HepG2 (cell line): ENCODE data around the gene NME1. TPM values are rescaled to one million over a fixed set of nuclear protein-coding genes. Genes with fewer than 3 reads are reported as not detected.

Experiments used
- ATAC-seq: fragments of 200-7000 bp; cut with Tn5 transposase; 3 replicates; pipeline ENCODE4 v1.9.1; 2020; ENCODE audit warnings: mild to moderate bottlenecking, moderate library complexity
- BruUV-seq: library from RNA; stranded (reverse); fragments of 400-500 nt; replicated peaks from 2 replicates; lab custom pipeline; 2021; lab: Mats Ljungman, UMichigan
- CTCF ChIA-PET: fragments of 300-600 bp; formaldehyde crosslinking; extraction: SDS; loops from one replicate; lab custom pipeline; 2021; ENCODE audit warnings: low total read pairs, inconsistent platforms, low intra/inter-chr PET ratio; lab: Yijun Ruan, JAX
- POLR2A ChIA-PET: fragments of 350-600 bp; sonication (Branson Sonifier 250); formaldehyde crosslinking; loops from one replicate; lab custom pipeline; 2020; ENCODE audit warnings: antibody characterized with exemption, inconsistent platforms; lab: Yijun Ruan, JAX
- DNase-seq: peaks from one replicate; pipeline ENCODE4 v3.0.0-alpha.2; 2015; ENCODE audit warnings: low spot score
- FAIRE-seq: peaks from 3 replicates; lab custom pipeline; 2011; peaks lifted over from hg19 to GRCh38; lab: Jason Lieb, UNC
- H2AFZ ChIP-seq: one replicate; pipeline ENCODE4 v1.6.1; 2011; ENCODE audit warnings: low read length, inconsistent platforms
- H3K27ac ChIP-seq: fragments of 300-600 bp; 3 replicates; pipeline ENCODE4 v1.8.0; 2011; ENCODE audit warnings: mixed run types, mild to moderate bottlenecking, mixed read lengths, low read length, inconsistent platforms; ENCODE audit not compliant: insufficient read depth; ENCODE audit errors: extremely low read length
- H3K27me3 ChIP-seq, 2 experiments: fragments of 200-600 bp in 1 of 2; 2 replicates in 1 of 2; 3 replicates in 1 of 2; pipeline versions ENCODE4 v1.6.0 to v1.8.0; 2011; ENCODE audit warnings: low read length in 2 of 2, mild to moderate bottlenecking in 2 of 2, moderate library complexity in 2 of 2, inconsistent platforms in 1 of 2; ENCODE audit not compliant: insufficient read depth in 2 of 2, control insufficient read depth in 1 of 2
- H3K36me3 ChIP-seq, 2 experiments: fragments of 200-600 bp in 1 of 2; replicated peaks in 1 of 2; 2 replicates in 1 of 2; 3 replicates in 1 of 2; pipeline versions ENCODE4 v1.5.1 to v1.8.0; 2011; ENCODE audit warnings: low read length in 2 of 2, inconsistent platforms in 1 of 2; ENCODE audit not compliant: insufficient read depth in 2 of 2, control insufficient read depth in 1 of 2
- H3K4me1 ChIP-seq: 2 replicates; pipeline ENCODE4 v1.5.1; 2012; ENCODE audit warnings: low read length, inconsistent platforms; ENCODE audit not compliant: insufficient read depth
- H3K4me2 ChIP-seq: 2 replicates; pipeline ENCODE4 v1.6.0; 2011; ENCODE audit warnings: low read depth, low read length, inconsistent platforms
- H3K4me3 ChIP-seq, 3 experiments: fragments of 200-600 bp in 1 of 3; sonication (generic), shearing (Covaris generic) in 1 of 3; replicated peaks in 1 of 3; 2 replicates each; pipeline ENCODE4 v1.5.1; 2011 to 2016; ENCODE audit warnings: low read length in 3 of 3, inconsistent platforms in 2 of 3, low read depth in 2 of 3, mild to moderate bottlenecking in 2 of 3, control low read depth in 1 of 3, mixed read lengths in 1 of 3; ENCODE audit not compliant: insufficient read depth in 1 of 3
- H3K79me2 ChIP-seq: one replicate; pipeline ENCODE4 v1.6.1; 2011; ENCODE audit warnings: low read length, inconsistent platforms; ENCODE audit not compliant: insufficient read depth
- H3K9ac ChIP-seq: 2 replicates; pipeline ENCODE4 v1.6.0; 2011; ENCODE audit warnings: mild to moderate bottlenecking, low read depth, low read length, inconsistent platforms; ENCODE audit not compliant: insufficient read depth
- H3K9me3 ChIP-seq: 2 replicates; pipeline ENCODE4 v1.5.1; 2012; ENCODE audit warnings: mild to moderate bottlenecking, low read length
- H4K20me1 ChIP-seq: 2 replicates; pipeline ENCODE4 v1.6.0; 2011; ENCODE audit warnings: inconsistent platforms, mild to moderate bottlenecking, low read length, moderate library complexity; ENCODE audit not compliant: insufficient read depth
- FOSL1 ChIP-seq: sonication (generic); formaldehyde crosslinking; IDR thresholded peaks from 2 replicates; pipeline ENCODE4 v1.9.0; 2021; ENCODE audit warnings: missing genetic modification reagents, borderline replicate concordance
- KAT7 ChIP-seq: IDR thresholded peaks from 2 replicates; pipeline ENCODE4 v1.6.1; 2018; ENCODE audit warnings: borderline replicate concordance, missing compliant biosample characterization
- MAFF ChIP-seq: IDR thresholded peaks from 2 replicates; pipeline ENCODE4 v1.6.1; 2011; ENCODE audit warnings: low read depth, low read length, improper control_type of control experiment
- MAFK ChIP-seq, 2 experiments: IDR thresholded peaks in 1 of 2; conservative IDR thresholded peaks in 1 of 2; 2 replicates each; pipeline ENCODE4 v1.6.1; 2011; ENCODE audit warnings: improper control_type of control experiment in 2 of 2, low read length in 2 of 2
- NFIB ChIP-seq: sonication (generic); formaldehyde crosslinking; IDR thresholded peaks from 2 replicates; pipeline ENCODE4 v1.9.0; 2021; ENCODE audit warnings: missing genetic modification reagents, mild to moderate bottlenecking, borderline replicate concordance
- NONO ChIP-seq, 2 experiments: fragments of 450-650 bp in 1 of 2; sonication (generic) in 1 of 2; formaldehyde crosslinking in 1 of 2; IDR thresholded peaks in 1 of 2; conservative IDR thresholded peaks in 1 of 2; 2 replicates each; pipeline versions ENCODE4 v1.6.1 to v1.8.0; 2017 to 2022; ENCODE audit warnings: mild to moderate bottlenecking in 1 of 2, missing genetic modification reagents in 1 of 2, moderate library complexity in 1 of 2
- SATB2 ChIP-seq: sonication (generic); formaldehyde crosslinking; IDR thresholded peaks from 2 replicates; pipeline ENCODE4 v1.5.0; 2020; ENCODE audit warnings: missing genetic modification reagents
- SP1 ChIP-seq, 2 experiments: fragments of 450-650 bp in 1 of 2; sonication (generic) in 1 of 2; formaldehyde crosslinking in 1 of 2; IDR thresholded peaks; 2 replicates each; pipeline versions ENCODE4 v1.4.0 to v1.6.1; 2016 to 2020; ENCODE audit warnings: missing genetic modification reagents in 1 of 2
- XRCC5 ChIP-seq: fragments of 200-400 bp; formaldehyde crosslinking; optimal IDR thresholded peaks from 2 replicates; pipeline ENCODE3; 2017; ENCODE audit warnings: mild to moderate bottlenecking, low read length
- ZC3H4 ChIP-seq: sonication (generic); formaldehyde crosslinking; IDR thresholded peaks from 2 replicates; pipeline ENCODE4 v1.4.0; 2020; ENCODE audit warnings: missing genetic modification reagents, borderline replicate concordance
- ZFYVE20 ChIP-seq: sonication (generic); formaldehyde crosslinking; IDR thresholded peaks from 2 replicates; pipeline ENCODE4 v1.8.0; 2023; ENCODE audit warnings: low read depth, mild to moderate bottlenecking, moderate library complexity, missing genetic modification reagents, borderline replicate concordance
- ZIK1 ChIP-seq: sonication (generic); formaldehyde crosslinking; IDR thresholded peaks from 2 replicates; pipeline ENCODE4 v1.5.0; 2020; ENCODE audit warnings: mild to moderate bottlenecking, low read depth, missing genetic modification reagents, borderline replicate concordance
- ZNF644 ChIP-seq: IDR thresholded peaks from 2 replicates; pipeline ENCODE4 v1.6.1; 2016; ENCODE audit warnings: low read depth
- ZNF737 ChIP-seq: sonication (generic); formaldehyde crosslinking; IDR thresholded peaks from 2 replicates; pipeline ENCODE4 v1.5.0; 2020; ENCODE audit warnings: missing genetic modification reagents, mild to moderate bottlenecking, borderline replicate concordance
- ZNF749 ChIP-seq: sonication (generic); formaldehyde crosslinking; IDR thresholded peaks from 2 replicates; pipeline ENCODE4 v1.8.0; 2022; ENCODE audit warnings: mild to moderate bottlenecking, missing genetic modification reagents, moderate library complexity, borderline replicate concordance
- WGBS: methylation state at CpG from one replicate; pipeline ENCODE4 v1.1.6; 2017; ENCODE audit warnings: low lambda C conversion rate; 5-methylcytosine and 5-hydroxymethylcytosine counted together
- in situ Hi-C: cut with HindIII; loops from 2 replicates; pipeline ENCODE4 v1.10.0; 2017; ENCODE audit warnings: low pct_unique_long_range_greater_than_20kb; ENCODE audit not compliant: extremely low pct_ligation_motif_present
- intact Hi-C: fragments of 100-400 bp; cut with micrococcal nuclease; formaldehyde crosslinking; loops from one replicate; pipeline ENCODE4 v1.10.0; 2022; ENCODE audit not compliant: unreplicated experiment
- polyA plus RNA-seq, 8 experiments: library from polyadenylated mRNA; depleted of rRNA in 3 of 8; stranded (reverse) in 7 of 8; unstranded in 1 of 8; fragments of >200 nt; fragmentation: Illumina TruSeq in 4 of 8; extraction: Trizol in 4 of 8; gene quantifications; 2 replicates each; pipeline versions ENCODE4 v1.2.1 to v1.2.3, GENCODE V29; 2011 to 2016; ENCODE audit warnings: low read depth in 4 of 8, missing spikeins in 1 of 8, mixed read lengths in 1 of 8; ENCODE audit not compliant: insufficient read depth in 1 of 8
- total RNA-seq, 5 experiments: library from RNA; depleted of rRNA; stranded (reverse); fragments of >200 nt; fragmentation: Illumina TruSeq; extraction: Trizol; gene quantifications; 2 replicates each; pipeline ENCODE4 v1.2.3, GENCODE V29; 2016; ENCODE audit warnings: low read depth in 1 of 5
- TF ChIP-seq, protein P1 (sequence below): sonication (generic); formaldehyde crosslinking; IDR thresholded peaks from 2 replicates; pipeline ENCODE4 v1.5.1; 2020; ENCODE audit warnings: mild to moderate bottlenecking, missing genetic modification reagents, moderate library complexity
- TF ChIP-seq, protein P2 (sequence below): sonication (generic); formaldehyde crosslinking; IDR thresholded peaks from 2 replicates; pipeline ENCODE4 v1.9.0; 2021; ENCODE audit warnings: missing genetic modification reagents, borderline replicate concordance

The NME1 gene
- total and polyA plus RNA-seq, 2 of the 13 experiments (the other 11 are each of a cell fraction or from before 2014, with no cell fraction given) = 295 to 516 TPM

DNA sequence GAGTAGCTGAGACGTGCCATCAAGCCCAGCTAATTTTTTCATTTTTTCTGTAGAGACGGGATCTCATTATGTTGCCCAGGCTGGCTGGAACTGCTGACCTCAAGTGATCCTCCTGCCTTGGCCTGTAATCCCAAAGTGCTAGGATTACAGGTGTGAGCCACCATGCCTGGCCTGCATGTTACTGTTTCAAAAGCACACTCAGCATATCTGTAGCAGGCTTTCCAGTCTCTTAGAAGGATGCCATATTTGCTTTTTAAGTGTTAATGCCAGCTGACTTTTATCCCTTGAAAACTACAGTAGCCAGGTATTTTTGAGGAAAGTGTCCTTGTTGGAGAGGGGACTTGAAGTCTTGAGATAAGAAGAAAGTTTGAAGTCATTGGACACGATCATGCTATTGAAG, 17.4 kb upstream of the NME1 start:
- no peaks in the 10 kb centered on the region for H3K36me3 ChIP-seq
- H2AFZ ChIP-seq = no peak overlapping the region
- POLR2A ChIA-PET = interaction anchor here (1.0 to 1.5 kb wide), 3 partner anchors 10 to 269 kb away, joined by 3 to 5 read pairs (median 3); partner anchors contain the start of gene TOB1
- ATAC-seq = 0 out of 3 replicates have a peak, but pooled peaks have one; percentile 14
- intact Hi-C loops = no loop called here
- no peaks in the 10 kb centered on the region for H3K79me2 ChIP-seq
- no TSS peak for BruUV-seq
- H3K27me3 ChIP-seq = no peaks in the 10 kb centered on the region
- no peak overlapping the region for H3K4me3 ChIP-seq
- 46% methylated on average over 3 of the region's 3 CpGs for WGBS
- no peaks in the 10 kb centered on the region for H3K9me3 ChIP-seq
- H3K4me1 ChIP-seq = peaks cover 54% of the 10 kb centered on the region
- no peak overlapping the region for H3K27ac ChIP-seq
- H4K20me1 ChIP-seq = no peaks in the 10 kb centered on the region
- peak; percentile 73 to 83 for TF ChIP-seq MAFK (conservative IDR thresholded peaks at IDR 0.05 in 1 of 2, IDR thresholded peaks at IDR 0.05 in 1 of 2; ENCODE audit: low read length in 2 of 2)
- peak; percentile 73 for TF ChIP-seq MAFF
- TF ChIP-seq KAT7 = no peak
- no peak for TF ChIP-seq ZFYVE20
- TF ChIP-seq NONO (IDR thresholded peaks at IDR 0.05) = no peak
- no peak for TF ChIP-seq NONO (CRISPR knock-in tag; conservative IDR thresholded peaks at IDR 0.05)
- TF ChIP-seq, protein P1, sequence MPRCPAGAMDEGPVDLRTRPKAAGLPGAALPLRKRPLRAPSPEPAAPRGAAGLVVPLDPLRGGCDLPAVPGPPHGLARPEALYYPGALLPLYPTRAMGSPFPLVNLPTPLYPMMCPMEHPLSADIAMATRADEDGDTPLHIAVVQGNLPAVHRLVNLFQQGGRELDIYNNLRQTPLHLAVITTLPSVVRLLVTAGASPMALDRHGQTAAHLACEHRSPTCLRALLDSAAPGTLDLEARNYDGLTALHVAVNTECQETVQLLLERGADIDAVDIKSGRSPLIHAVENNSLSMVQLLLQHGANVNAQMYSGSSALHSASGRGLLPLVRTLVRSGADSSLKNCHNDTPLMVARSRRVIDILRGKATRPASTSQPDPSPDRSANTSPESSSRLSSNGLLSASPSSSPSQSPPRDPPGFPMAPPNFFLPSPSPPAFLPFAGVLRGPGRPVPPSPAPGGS (CRISPR knock-in tag) = no peak
- TF ChIP-seq, all 625 proteins: peak for 2
- CTCF ChIA-PET = no interaction called here
- in situ Hi-C loops = no loop called here
- DNase-seq (no peak), FAIRE-seq (no peak)
- H3K9ac ChIP-seq = no peak overlapping the region
- H3K4me2 ChIP-seq = peak overlapping the region; percentile 25; the same call in 1 of the 2 replicates

DNA sequence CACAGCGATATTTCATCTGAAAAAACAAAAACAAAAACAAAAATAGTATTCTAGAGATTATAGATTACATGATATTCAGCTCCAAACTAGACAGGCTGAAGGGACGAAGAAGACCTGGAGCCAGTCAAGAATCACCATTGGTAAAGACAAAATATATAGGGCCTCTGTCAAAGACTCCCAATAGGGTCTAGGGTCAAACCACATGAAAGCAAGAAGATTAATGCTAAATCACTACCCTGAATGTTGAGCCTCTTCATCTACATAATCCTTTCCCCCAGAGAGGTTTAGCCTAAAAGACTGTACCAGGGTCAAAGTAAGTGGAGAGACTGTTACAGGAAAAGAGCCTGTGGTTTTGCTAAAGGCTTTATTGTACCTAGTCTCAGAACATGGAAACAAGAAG, 10.8 kb upstream of the NME1 start:
- POLR2A ChIA-PET = interaction anchor here (0.7 kb wide), 1 partner anchor 22 kb away, joined by 3 read pairs; no protein-coding TSS in a partner anchor
- Histone ChIP-seq H2AFZ (no peak overlapping the region), H3K4me2 (no peak overlapping the region), H3K9ac (no peak overlapping the region), H3K79me2 (no peaks in the 10 kb centered on the region), H3K27ac (no peak overlapping the region), H3K9me3 (no peaks in the 10 kb centered on the region), H3K36me3 (no peaks in the 10 kb centered on the region), H3K27me3 (no peaks in the 10 kb centered on the region), H4K20me1 (no peaks in the 10 kb centered on the region), H3K4me1 (peaks cover 74% of the 10 kb centered on the region), H3K4me3 (no peak overlapping the region)
- BruUV-seq = no TSS peak
- CTCF ChIA-PET = no interaction called here
- in situ Hi-C loops = no loop called here
- FAIRE-seq (no peak), DNase-seq (no peak), ATAC-seq (no peak)
- 51% methylated on average over 2 of the region's 2 CpGs for WGBS
- intact Hi-C loops = no loop called here
- TF ChIP-seq SATB2 (CRISPR knock-in tag) (no peak), ZNF737 (CRISPR knock-in tag) (no peak), ZIK1 (CRISPR knock-in tag) (no peak), XRCC5 (no peak), ZC3H4 (CRISPR knock-in tag) (no peak), FOSL1 (no peak), SP1 (IDR thresholded peaks at IDR 0.05) (no peak), SP1 (CRISPR knock-in tag; IDR thresholded peaks at IDR 0.05) (no peak), NFIB (no peak), ZNF644 (no peak), ZNF749 (CRISPR knock-in tag) (no peak)
- TF ChIP-seq, protein P2, sequence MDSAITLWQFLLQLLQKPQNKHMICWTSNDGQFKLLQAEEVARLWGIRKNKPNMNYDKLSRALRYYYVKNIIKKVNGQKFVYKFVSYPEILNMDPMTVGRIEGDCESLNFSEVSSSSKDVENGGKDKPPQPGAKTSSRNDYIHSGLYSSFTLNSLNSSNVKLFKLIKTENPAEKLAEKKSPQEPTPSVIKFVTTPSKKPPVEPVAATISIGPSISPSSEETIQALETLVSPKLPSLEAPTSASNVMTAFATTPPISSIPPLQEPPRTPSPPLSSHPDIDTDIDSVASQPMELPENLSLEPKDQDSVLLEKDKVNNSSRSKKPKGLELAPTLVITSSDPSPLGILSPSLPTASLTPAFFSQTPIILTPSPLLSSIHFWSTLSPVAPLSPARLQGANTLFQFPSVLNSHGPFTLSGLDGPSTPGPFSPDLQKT (CRISPR knock-in tag) = no peak
